ENCODE results near the gene FRMD4B.

The FRMD4B gene

DNA sequence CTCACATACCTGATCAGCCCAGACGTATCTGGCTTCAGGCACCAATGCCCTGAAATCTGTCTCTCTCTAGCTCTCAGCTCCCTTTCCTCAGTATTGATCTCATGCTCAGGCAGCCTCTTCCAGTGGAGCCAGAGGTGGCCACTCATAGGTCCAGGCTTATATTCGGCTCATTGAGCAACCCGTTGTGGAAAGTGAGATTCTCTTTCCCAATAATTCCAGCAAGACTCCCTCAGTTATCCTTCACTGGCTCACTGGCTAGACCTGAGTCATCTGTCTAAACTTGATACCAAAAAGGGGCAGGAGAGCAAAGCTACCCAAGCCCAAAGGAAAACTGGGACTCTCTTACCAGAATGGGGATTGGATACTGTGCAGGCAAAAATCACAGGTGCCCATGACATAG lies 33.4 kb upstream of the FRMD4B start:
- Histone ChIP-seq H3K9ac (ENCODE audit: low read depth, low read length) (no peak overlapping the region), H3K36me3 (ENCODE audit: insufficient read depth, low read length) (no peaks in the 10 kb centered on the region), H3K4me1 (ENCODE audit: control insufficient read depth, insufficient read depth, low read length) (peaks cover 29% of the 10 kb centered on the region), H3K4me2 (ENCODE audit: low read length) (no peak overlapping the region), H3K27me3 (ENCODE audit: control insufficient read depth, insufficient read depth, low read length) (no peaks in the 10 kb centered on the region), H3K4me3 (ENCODE audit: low read length) (no peak overlapping the region), H3K9me3 (replicated peaks; ENCODE audit: low read length) (no peaks in the 10 kb centered on the region)

DNA sequence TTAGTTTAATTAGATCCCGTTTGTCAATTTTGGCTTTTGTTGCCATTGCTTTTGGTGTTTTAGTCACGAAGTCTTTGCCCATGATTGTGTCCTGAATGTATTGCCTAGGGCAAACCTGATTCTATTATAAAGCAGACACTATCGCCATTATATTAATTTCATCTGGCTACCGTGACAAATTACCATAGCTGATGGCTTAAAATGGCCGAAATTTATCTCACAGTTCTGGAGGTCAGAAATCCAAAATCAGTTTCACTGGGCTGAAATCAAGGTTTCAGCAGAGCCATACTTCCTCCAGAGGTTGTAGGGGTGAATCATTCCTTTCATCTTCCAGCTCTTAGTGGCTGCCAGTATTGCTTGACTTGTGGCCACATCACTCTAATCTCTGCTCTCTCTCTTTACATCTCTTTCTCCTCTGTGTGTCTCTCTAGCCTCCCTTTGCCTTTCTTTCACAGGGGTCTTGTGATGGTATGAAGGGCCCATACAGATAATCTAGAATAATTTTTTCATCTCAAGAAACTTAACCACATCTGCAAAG lies 31.7 kb upstream of the FRMD4B start:
- no peak overlapping the region for H3K4me3 ChIP-seq (ENCODE audit: low read length)
- no peaks in the 10 kb centered on the region for H3K9me3 ChIP-seq (replicated peaks; ENCODE audit: low read length)
- no peak overlapping the region for H3K4me2 ChIP-seq (ENCODE audit: low read length)
- H3K27me3 ChIP-seq (ENCODE audit: control insufficient read depth, insufficient read depth, low read length), result no peaks in the 10 kb centered on the region
- no peaks in the 10 kb centered on the region for H3K36me3 ChIP-seq (ENCODE audit: insufficient read depth, low read length)
- H3K9ac ChIP-seq (ENCODE audit: low read depth, low read length), result no peak overlapping the region
- peaks cover 17% of the 10 kb centered on the region for H3K4me1 ChIP-seq (ENCODE audit: control insufficient read depth, insufficient read depth, low read length)

DNA sequence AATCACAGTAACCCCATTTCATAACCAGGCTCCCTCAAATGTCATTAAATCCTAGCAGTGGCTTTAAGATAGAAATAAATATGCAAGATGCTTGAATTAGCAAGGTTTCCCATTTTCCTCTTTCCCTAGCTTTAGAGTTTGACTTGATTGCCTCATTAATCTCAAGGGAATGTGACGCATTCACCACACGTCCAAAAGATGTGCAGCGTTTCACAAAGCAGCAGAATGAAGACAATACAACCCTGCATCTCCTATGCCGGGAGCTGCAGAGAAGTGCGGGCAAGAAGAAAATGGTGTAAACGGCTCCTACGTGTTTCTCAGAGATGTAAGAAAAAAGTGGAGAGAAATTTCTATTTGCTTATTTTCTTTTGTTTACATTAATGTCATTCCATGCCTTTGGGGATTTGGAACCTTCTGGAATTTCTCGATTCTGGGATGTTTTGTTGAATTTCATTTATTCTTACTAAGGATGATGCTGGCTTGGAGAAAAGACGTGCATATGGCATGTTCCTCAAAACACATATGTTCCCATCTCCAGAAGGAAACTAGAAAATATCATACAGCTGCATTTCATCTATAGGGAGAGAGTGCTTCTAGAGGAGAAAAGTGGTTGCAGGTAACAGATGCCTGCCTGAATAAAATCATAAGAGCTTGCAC lies 27.8 kb upstream of the FRMD4B start:
- Histone ChIP-seq H3K4me1 (ENCODE audit: control insufficient read depth, insufficient read depth, low read length) (peaks cover 14% of the 10 kb centered on the region), H3K36me3 (ENCODE audit: insufficient read depth, low read length) (no peaks in the 10 kb centered on the region), H3K9me3 (replicated peaks; ENCODE audit: low read length) (no peaks in the 10 kb centered on the region), H3K27me3 (ENCODE audit: control insufficient read depth, insufficient read depth, low read length) (no peaks in the 10 kb centered on the region), H3K4me2 (ENCODE audit: low read length) (no peak overlapping the region), H3K9ac (ENCODE audit: low read depth, low read length) (no peak overlapping the region), H3K4me3 (ENCODE audit: low read length) (no peak overlapping the region)

DNA sequence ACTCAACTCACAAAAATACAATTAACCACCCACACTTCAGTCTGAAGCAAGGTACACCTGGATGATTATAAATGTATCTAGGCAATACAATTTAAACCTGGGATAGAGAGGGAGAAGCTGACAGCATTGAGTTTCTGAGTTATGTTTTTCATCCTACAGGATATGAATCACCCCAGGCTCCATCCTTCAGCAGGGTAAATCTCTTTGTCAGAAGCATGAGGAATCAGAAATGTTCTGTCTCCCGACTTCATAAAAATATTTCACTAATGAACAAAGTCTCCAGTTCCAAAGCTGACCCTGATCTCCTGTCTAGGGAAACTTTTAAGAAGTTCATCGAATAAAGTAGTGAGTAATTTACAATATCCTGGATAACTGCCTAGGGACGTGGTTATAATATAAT lies 25.5 kb upstream of the FRMD4B start:
- H3K27me3 ChIP-seq (ENCODE audit: control insufficient read depth, insufficient read depth, low read length), result no peaks in the 10 kb centered on the region
- H3K4me2 ChIP-seq (ENCODE audit: low read length), result peak overlapping the region; percentile 62
- H3K4me3 ChIP-seq (ENCODE audit: low read length), result peak overlapping the region; percentile 4
- no peaks in the 10 kb centered on the region for H3K9me3 ChIP-seq (replicated peaks; ENCODE audit: low read length)
- peaks cover 14% of the 10 kb centered on the region for H3K4me1 ChIP-seq (ENCODE audit: control insufficient read depth, insufficient read depth, low read length)
- H3K36me3 ChIP-seq (ENCODE audit: insufficient read depth, low read length), result no peaks in the 10 kb centered on the region
- H3K9ac ChIP-seq (ENCODE audit: low read depth, low read length), result peak overlapping the region; percentile 57

DNA sequence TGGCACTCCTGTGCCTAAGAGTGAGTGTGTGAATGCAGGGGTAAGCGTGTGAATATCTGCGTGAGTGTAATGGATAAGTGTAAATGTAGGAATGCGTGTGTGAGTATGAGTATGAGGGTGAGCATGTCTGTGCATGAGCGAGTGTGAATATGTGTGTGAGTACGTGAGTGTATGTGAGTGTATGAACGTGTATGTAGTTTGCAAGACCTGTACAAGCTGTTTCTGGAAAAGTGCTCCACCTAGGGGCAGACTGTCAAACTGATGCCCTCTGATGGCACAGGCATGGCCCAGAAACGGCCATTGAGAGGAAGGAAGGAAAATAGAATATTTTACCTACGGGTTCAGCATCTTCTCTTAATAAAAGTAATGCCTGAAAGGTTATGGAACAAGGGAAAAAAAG lies 24.4 kb upstream of the FRMD4B start:
- H3K27me3 ChIP-seq (ENCODE audit: control insufficient read depth, insufficient read depth, low read length), result no peaks in the 10 kb centered on the region
- H3K4me1 ChIP-seq (ENCODE audit: control insufficient read depth, insufficient read depth, low read length), result peaks cover 14% of the 10 kb centered on the region
- H3K4me3 ChIP-seq (ENCODE audit: low read length), result no peak overlapping the region
- H3K9me3 ChIP-seq (replicated peaks; ENCODE audit: low read length), result no peaks in the 10 kb centered on the region
- no peak overlapping the region for H3K9ac ChIP-seq (ENCODE audit: low read depth, low read length)
- H3K36me3 ChIP-seq (ENCODE audit: insufficient read depth, low read length), result no peaks in the 10 kb centered on the region
- H3K4me2 ChIP-seq (ENCODE audit: low read length), result no peak overlapping the region

DNA sequence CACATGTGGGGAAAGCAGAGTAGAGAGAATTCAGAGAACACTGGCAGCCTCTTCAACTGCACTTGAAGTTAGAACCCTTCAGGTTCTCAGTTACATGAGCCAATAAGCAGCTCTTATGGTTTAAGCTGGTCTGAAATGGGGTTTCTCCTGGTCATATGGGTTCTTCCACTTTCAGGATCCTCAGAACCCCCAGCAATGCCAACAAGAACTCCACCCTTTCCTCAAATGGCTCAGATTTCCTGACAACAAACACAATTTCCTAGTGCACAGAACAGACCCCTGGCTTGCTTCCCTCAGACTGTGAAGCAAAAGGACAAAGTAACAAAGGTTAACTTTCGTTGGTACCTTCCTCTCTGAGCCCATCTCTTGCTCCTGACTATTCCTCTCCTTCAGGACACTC lies 23.9 kb upstream of the FRMD4B start:
- H3K4me1 ChIP-seq (ENCODE audit: control insufficient read depth, insufficient read depth, low read length), result peaks cover 14% of the 10 kb centered on the region
- H3K36me3 ChIP-seq (ENCODE audit: insufficient read depth, low read length), result no peaks in the 10 kb centered on the region
- no peak overlapping the region for H3K4me2 ChIP-seq (ENCODE audit: low read length)
- H3K4me3 ChIP-seq (ENCODE audit: low read length), result no peak overlapping the region
- H3K27me3 ChIP-seq (ENCODE audit: control insufficient read depth, insufficient read depth, low read length), result no peaks in the 10 kb centered on the region
- no peaks in the 10 kb centered on the region for H3K9me3 ChIP-seq (replicated peaks; ENCODE audit: low read length)
- no peak overlapping the region for H3K9ac ChIP-seq (ENCODE audit: low read depth, low read length)

DNA sequence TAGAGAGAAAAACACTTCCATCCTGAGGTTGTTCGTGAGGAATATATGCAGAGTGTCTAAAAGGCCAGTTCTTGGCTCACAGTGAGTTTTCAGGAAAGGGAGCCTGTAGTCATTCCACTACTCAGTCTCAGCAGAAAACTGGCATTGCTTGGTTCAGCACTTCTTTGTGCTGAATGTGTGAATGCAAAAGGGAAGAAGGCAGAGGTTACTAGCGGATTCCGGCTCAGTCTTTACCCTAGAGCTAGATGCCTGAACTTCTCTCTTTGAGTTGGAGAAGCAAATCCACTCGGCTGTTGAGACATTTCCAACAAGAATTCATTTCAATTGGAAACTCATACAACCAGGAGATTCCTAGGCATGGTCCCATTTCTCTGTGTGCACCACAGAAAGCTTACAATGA lies 23.1 kb upstream of the FRMD4B start:
- Histone ChIP-seq H3K27me3 (ENCODE audit: control insufficient read depth, insufficient read depth, low read length) (no peaks in the 10 kb centered on the region), H3K9ac (ENCODE audit: low read depth, low read length) (no peak overlapping the region), H3K4me3 (ENCODE audit: low read length) (no peak overlapping the region), H3K4me2 (ENCODE audit: low read length) (no peak overlapping the region), H3K4me1 (ENCODE audit: control insufficient read depth, insufficient read depth, low read length) (peaks cover 14% of the 10 kb centered on the region), H3K9me3 (replicated peaks; ENCODE audit: low read length) (no peaks in the 10 kb centered on the region), H3K36me3 (ENCODE audit: insufficient read depth, low read length) (no peaks in the 10 kb centered on the region)

DNA sequence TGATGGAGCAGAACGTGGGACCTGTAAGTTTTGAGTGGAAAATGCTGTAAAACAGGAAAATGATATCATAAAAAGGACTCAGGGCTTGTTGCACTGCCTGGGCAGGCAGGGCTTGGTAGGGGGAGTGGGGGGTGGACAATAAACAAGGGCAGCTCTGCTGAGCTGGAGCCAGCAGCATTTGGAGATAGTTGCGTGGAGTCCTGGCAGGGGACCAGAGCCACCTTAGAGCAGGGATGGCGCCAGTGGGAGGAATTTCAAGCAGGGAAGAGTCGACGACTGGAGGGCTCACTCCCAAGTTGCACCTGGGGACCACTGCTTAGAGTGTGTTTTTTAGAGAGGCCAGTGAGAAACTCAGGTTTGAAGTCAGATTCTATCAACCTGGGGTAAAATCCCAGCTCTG lies 22.7 kb upstream of the FRMD4B start:
- no peak overlapping the region for H3K4me3 ChIP-seq (ENCODE audit: low read length)

DNA sequence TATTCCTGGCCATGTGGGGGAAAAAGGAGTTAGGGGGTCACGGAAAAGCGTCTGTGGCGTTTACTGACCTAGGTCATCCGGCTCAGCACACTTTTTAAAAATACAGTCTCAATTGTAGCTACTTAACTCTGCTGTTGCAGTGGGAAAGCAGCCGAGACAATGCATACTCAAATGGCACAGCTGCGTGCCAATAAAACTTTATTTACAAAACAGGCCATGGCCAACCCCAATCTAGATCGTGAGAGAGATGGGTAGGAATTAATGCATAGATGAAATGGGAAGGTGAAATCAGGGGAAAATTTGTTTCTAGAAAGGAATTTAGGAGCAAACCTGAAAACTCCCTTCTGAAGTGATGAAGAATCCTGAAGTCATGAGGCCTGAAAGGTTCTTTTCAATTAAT lies 22.0 kb upstream of the FRMD4B start:
- peaks cover 14% of the 10 kb centered on the region for H3K4me1 ChIP-seq (ENCODE audit: control insufficient read depth, insufficient read depth, low read length)

More for the DNA sequence above, 22.7 kb upstream of the FRMD4B start:
- H3K4me2 ChIP-seq (ENCODE audit: low read length), result no peak overlapping the region
- H3K36me3 ChIP-seq (ENCODE audit: insufficient read depth, low read length), result no peaks in the 10 kb centered on the region
- H3K9me3 ChIP-seq (replicated peaks; ENCODE audit: low read length), result no peaks in the 10 kb centered on the region
- H3K4me1 ChIP-seq (ENCODE audit: control insufficient read depth, insufficient read depth, low read length), result peaks cover 14% of the 10 kb centered on the region
- H3K27me3 ChIP-seq (ENCODE audit: control insufficient read depth, insufficient read depth, low read length), result no peaks in the 10 kb centered on the region
- no peak overlapping the region for H3K9ac ChIP-seq (ENCODE audit: low read depth, low read length)

DNA sequence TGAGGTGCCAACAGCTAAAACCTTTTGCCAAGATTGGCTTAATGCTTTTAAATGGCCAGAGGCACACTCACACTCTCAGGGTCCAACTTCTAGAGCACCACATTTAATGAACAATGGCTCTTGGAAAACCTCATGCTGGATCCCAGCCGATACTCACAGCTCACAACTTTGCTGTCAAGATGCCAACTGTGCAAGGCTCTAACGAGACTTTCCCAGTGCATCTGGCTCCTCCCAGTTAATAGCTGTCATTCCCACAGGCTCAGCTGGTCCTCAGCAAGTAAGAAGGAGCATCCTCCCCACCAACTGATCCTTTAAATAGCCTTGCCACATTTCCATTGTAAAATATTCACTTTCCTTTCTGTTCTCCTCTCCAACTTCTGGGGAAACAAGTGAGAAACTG lies 20.3 kb upstream of the FRMD4B start:
- Histone ChIP-seq H3K9ac (ENCODE audit: low read depth, low read length) (no peak overlapping the region), H3K27me3 (ENCODE audit: control insufficient read depth, insufficient read depth, low read length) (no peaks in the 10 kb centered on the region), H3K36me3 (ENCODE audit: insufficient read depth, low read length) (no peaks in the 10 kb centered on the region), H3K4me1 (ENCODE audit: control insufficient read depth, insufficient read depth, low read length) (peaks cover 5% of the 10 kb centered on the region), H3K4me2 (ENCODE audit: low read length) (no peak overlapping the region), H3K9me3 (replicated peaks; ENCODE audit: low read length) (no peaks in the 10 kb centered on the region), H3K4me3 (ENCODE audit: low read length) (no peak overlapping the region)

More for the DNA sequence above, 22.0 kb upstream of the FRMD4B start:
- Histone ChIP-seq H3K27me3 (ENCODE audit: control insufficient read depth, insufficient read depth, low read length) (no peaks in the 10 kb centered on the region), H3K4me2 (ENCODE audit: low read length) (no peak overlapping the region), H3K4me3 (ENCODE audit: low read length) (no peak overlapping the region), H3K9me3 (replicated peaks; ENCODE audit: low read length) (no peaks in the 10 kb centered on the region), H3K9ac (ENCODE audit: low read depth, low read length) (no peak overlapping the region), H3K36me3 (ENCODE audit: insufficient read depth, low read length) (no peaks in the 10 kb centered on the region)

DNA sequence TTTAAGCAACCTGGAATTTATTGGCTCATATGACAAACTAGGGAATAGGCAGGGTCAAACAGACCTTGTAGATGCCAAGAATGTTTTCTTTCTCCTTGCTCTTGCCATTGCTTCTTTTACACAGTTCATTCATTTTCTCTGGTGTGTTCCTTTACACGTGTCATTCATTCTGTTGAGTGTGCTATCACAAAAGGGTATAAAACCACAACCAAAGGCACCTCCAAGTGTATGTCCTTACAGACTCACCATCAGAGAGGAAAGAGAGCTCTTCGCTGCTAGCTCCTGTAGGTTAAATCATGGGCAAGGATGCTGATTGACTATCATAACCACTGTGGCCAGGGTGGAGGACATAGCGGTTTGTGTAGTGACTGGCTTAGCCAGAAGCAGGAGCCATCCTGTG lies 19.2 kb upstream of the FRMD4B start:
- no peaks in the 10 kb centered on the region for H3K27me3 ChIP-seq (ENCODE audit: control insufficient read depth, insufficient read depth, low read length)
- H3K4me2 ChIP-seq (ENCODE audit: low read length), result no peak overlapping the region
- H3K9ac ChIP-seq (ENCODE audit: low read depth, low read length), result no peak overlapping the region
- H3K9me3 ChIP-seq (replicated peaks; ENCODE audit: low read length), result no peaks in the 10 kb centered on the region
- H3K4me3 ChIP-seq (ENCODE audit: low read length), result no peak overlapping the region
- H3K36me3 ChIP-seq (ENCODE audit: insufficient read depth, low read length), result no peaks in the 10 kb centered on the region
- H3K4me1 ChIP-seq (ENCODE audit: control insufficient read depth, insufficient read depth, low read length), result no peaks in the 10 kb centered on the region

DNA sequence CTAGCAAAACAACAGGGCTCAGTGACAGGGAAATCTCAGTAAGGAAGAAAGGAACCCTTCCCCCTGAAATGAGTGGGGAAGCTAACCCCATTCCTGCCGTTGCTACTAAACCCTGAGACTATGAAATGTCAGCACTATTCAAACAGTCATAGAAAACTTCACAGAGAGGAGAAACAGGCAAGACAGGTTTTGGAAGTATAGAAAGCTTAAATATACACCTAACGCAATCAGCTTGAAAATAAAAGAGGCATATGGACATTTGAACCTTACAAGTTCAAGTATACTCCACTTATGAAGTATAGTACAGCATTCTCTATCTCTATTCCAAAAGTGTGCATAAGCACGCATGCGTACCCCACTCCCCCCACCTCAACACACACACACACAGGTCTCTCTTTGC lies 17.6 kb upstream of the FRMD4B start:
- H3K4me1 ChIP-seq (ENCODE audit: control insufficient read depth, insufficient read depth, low read length), result no peaks in the 10 kb centered on the region
- no peaks in the 10 kb centered on the region for H3K27me3 ChIP-seq (ENCODE audit: control insufficient read depth, insufficient read depth, low read length)
- no peak overlapping the region for H3K9ac ChIP-seq (ENCODE audit: low read depth, low read length)
- no peaks in the 10 kb centered on the region for H3K9me3 ChIP-seq (replicated peaks; ENCODE audit: low read length)
- H3K36me3 ChIP-seq (ENCODE audit: insufficient read depth, low read length), result no peaks in the 10 kb centered on the region
- no peak overlapping the region for H3K4me2 ChIP-seq (ENCODE audit: low read length)
- no peak overlapping the region for H3K4me3 ChIP-seq (ENCODE audit: low read length)
